Upper lobe of right lung (tissue), 1 donor: ENCODE data around the gene PDE3A. TPM values are rescaled to one million over a fixed set of nuclear protein-coding genes. Genes with fewer than 3 reads are reported as not detected.
"Not testable (repeated sequence)": the region's sequence is repeated elsewhere in the genome, so short reads cannot be mapped to it uniquely, and the experiment has no call there.

ENCODE experiments used
- ATAC-seq: fragments of 200-7000 bp; cut with Tn5 transposase; one replicate; pipeline ENCODE4 v1.9.1; 2020; ENCODE audit warnings: mild to moderate bottlenecking, moderate library complexity
- DNase-seq: peaks from one replicate; pipeline ENCODE4 v3.0.0-alpha.2; 2020
- H3K27ac ChIP-seq: fragments of 200-600 bp; one replicate; pipeline ENCODE4 v1.8.0; 2022
- H3K27me3 ChIP-seq: fragments of 200-600 bp; one replicate; pipeline ENCODE4 v1.8.0; 2022; ENCODE audit warnings: mild to moderate bottlenecking
- H3K36me3 ChIP-seq: fragments of 200-600 bp; one replicate; pipeline ENCODE4 v1.8.0; 2022
- H3K4me1 ChIP-seq: fragments of 200-600 bp; one replicate; pipeline ENCODE4 v1.8.0; 2022
- H3K4me3 ChIP-seq: fragments of 200-600 bp; one replicate; pipeline ENCODE4 v1.8.0; 2022; ENCODE audit warnings: mild to moderate bottlenecking
- H3K9me3 ChIP-seq: fragments of 200-600 bp; one replicate; pipeline ENCODE4 v1.8.0; 2022
- intact Hi-C: fragments of 100-400 bp; cut with DNase I; formaldehyde crosslinking; loops from one replicate; pipeline ENCODE4 v1.11.0; 2022
- long read RNA-seq: library from polyadenylated mRNA; unstranded; transcript quantifications from one replicate; pipeline ENCODE4 v2.0.0, GENCODE V29; 2021
- total RNA-seq: library from RNA; stranded (reverse); fragmentation: NEBNext Ultra II Directional; extraction: Animal tissue kit (Norgen Biotek cat#: 25700); gene quantifications from one replicate; pipeline ENCODE4 v1.2.1, GENCODE V29; 2021
- TF ChIP-seq, protein P1 (sequence below): fragments of 200-600 bp; IDR thresholded peaks from one replicate; pipeline ENCODE4 v1.8.0; 2022; ENCODE audit warnings: antibody characterized with exemption
- donor health status: DM: no; HTN: yes; CAD: no; lungs with severe emphysema.

PDE3A gene
- total RNA-seq = 8.4 TPM
- long read RNA-seq, full-length matches to known transcripts = 6 of 11 reads
- long read RNA-seq, partial matches to known transcripts = 3 of 11 reads
- long read RNA-seq, other reads (novel, unspliced or antisense) = 2 of 11 reads

DNA sequence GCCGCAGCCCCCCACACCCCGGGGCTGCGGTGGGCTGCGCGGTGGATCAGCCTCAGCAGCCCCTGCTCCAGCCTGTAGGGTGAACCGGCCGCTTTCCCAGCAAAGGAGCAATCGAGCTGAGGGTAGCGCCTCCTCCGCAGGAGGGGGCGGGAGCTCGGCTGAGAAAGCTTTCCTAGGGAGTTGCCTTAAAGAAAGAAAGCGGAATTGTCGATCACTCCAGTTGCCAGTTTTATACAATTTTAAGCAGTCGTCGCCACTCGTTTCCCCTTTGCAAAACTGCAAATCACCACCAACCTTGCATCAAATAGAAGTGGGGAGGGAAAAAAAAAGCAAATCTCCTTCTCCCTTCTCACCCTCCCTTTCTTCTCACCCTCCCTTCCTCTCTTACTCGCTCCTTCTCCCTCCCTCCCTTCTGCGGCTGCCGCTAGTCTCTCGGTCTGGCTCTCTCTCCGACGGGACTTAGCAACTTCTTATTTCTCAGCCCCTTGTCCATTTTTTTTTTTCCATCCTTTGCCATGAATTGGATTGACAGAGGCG is at the start of gene PDE3A:
TSS of gene PDE3A (plus strand) at position 424 of the 537 bp plus-strand sequence. CDS start 748 bp downstream, outside the sequence.
- Histone ChIP-seq H3K9me3 (no peaks in the 10 kb centered on the region), H3K27me3 (peaks cover 23% of the 10 kb centered on the region), H3K27ac (peak within 1 kb of the TSS; percentile 80), H3K4me3 (peak within 1 kb of the TSS; percentile 60), H3K4me1 (peaks cover 17% of the 10 kb centered on the region), H3K36me3 (no peaks in the 10 kb centered on the region)
- DNase-seq (peak; percentile 71), ATAC-seq (peak; percentile 75)
- TF ChIP-seq, protein P1, sequence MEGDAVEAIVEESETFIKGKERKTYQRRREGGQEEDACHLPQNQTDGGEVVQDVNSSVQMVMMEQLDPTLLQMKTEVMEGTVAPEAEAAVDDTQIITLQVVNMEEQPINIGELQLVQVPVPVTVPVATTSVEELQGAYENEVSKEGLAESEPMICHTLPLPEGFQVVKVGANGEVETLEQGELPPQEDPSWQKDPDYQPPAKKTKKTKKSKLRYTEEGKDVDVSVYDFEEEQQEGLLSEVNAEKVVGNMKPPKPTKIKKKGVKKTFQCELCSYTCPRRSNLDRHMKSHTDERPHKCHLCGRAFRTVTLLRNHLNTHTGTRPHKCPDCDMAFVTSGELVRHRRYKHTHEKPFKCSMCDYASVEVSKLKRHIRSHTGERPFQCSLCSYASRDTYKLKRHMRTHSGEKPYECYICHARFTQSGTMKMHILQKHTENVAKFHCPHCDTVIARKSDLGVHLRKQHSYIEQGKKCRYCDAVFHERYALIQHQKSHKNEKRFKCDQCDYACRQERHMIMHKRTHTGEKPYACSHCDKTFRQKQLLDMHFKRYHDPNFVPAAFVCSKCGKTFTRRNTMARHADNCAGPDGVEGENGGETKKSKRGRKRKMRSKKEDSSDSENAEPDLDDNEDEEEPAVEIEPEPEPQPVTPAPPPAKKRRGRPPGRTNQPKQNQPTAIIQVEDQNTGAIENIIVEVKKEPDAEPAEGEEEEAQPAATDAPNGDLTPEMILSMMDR = peak; percentile 29
- intact Hi-C loops = no loop called here

DNA sequence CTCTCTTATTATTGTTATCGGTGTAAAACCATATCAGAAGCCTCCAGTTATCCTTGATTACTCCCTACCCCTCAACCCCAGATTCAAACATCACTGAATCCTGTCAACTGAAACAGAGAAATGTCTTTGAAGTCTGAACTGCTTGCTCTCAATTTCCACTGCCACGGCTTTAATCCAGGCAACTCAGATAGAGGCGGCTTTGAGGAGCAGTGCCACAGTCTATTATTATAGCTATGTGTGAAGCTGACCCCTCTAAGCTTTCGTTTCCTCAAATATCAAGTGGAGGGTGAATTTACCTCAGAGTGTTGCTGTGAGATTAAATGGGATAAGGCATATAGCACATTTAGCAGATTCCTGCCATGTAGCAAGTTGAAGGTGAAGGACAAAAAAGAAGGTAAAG is 49.0 kb upstream of the PDE3A start:
- TF ChIP-seq, protein P1 = no peak
- no peaks in the 10 kb centered on the region for H3K27me3 ChIP-seq
- H3K27ac ChIP-seq = no peak overlapping the region
- intact Hi-C loops = no loop called here
- ATAC-seq (no peak), DNase-seq (no peak)
- H3K36me3 ChIP-seq = no peaks in the 10 kb centered on the region
- no peak overlapping the region for H3K4me3 ChIP-seq
- no peaks in the 10 kb centered on the region for H3K4me1 ChIP-seq
- H3K9me3 ChIP-seq = no peaks in the 10 kb centered on the region

- H3K27me3 ChIP-seq = no peaks in the 10 kb centered on the region
- no peaks in the 10 kb centered on the region for H3K36me3 ChIP-seq
- ATAC-seq = no peak
- H3K27ac ChIP-seq = no peak overlapping the region
- no peak for DNase-seq
- intact Hi-C loops = no loop called here
- H3K4me3 ChIP-seq = no peak overlapping the region
- no peaks in the 10 kb centered on the region for H3K9me3 ChIP-seq
- H3K4me1 ChIP-seq = no peaks in the 10 kb centered on the region
- TF ChIP-seq, protein P1 = no peak
Observed at GRCh38 chr12:20320552-20320951, 47.8 kb upstream of the PDE3A start.

- H3K27me3 ChIP-seq, H3K27ac ChIP-seq, H3K9me3 ChIP-seq, intact Hi-C loops, DNase-seq, H3K4me3 ChIP-seq, ATAC-seq, H3K36me3 ChIP-seq, H3K4me1 ChIP-seq: not testable (repeated sequence)
Observed at GRCh38 chr12:20330826-20331505, 37.4 kb upstream of the PDE3A start.

GRCh38 chr12:20339060-20339459 is 29.3 kb upstream of the PDE3A start:
- intact Hi-C loops = no loop called here
- DNase-seq (no peak), ATAC-seq (no peak)
- TF ChIP-seq, protein P1 = no peak
- no peaks in the 10 kb centered on the region for H3K36me3 ChIP-seq
- no peaks in the 10 kb centered on the region for H3K27me3 ChIP-seq
- H3K4me3 ChIP-seq = no peak overlapping the region
- H3K27ac ChIP-seq = no peak overlapping the region
- H3K9me3 ChIP-seq = no peaks in the 10 kb centered on the region
- no peaks in the 10 kb centered on the region for H3K4me1 ChIP-seq

- TF ChIP-seq, protein P1 = no peak
- intact Hi-C loops = no loop called here
- H3K27me3 ChIP-seq = no peaks in the 10 kb centered on the region
- H3K36me3 ChIP-seq = no peaks in the 10 kb centered on the region
- DNase-seq (no peak), ATAC-seq (no peak)
- no peak overlapping the region for H3K27ac ChIP-seq
- no peak overlapping the region for H3K4me3 ChIP-seq
- H3K4me1 ChIP-seq = no peaks in the 10 kb centered on the region
- H3K9me3 ChIP-seq = no peaks in the 10 kb centered on the region
Observed at GRCh38 chr12:20342111-20342510, 26.2 kb upstream of the PDE3A start.
